Measurements from ENCODE around the gene PLEKHA4. TPM values are rescaled to one million over a fixed set of nuclear protein-coding genes. Genes with fewer than 3 reads are reported as not detected.

The PLEKHA4 gene
- total RNA-seq, 1 experiment from 2014 or later, result 1.2 TPM

DNA sequence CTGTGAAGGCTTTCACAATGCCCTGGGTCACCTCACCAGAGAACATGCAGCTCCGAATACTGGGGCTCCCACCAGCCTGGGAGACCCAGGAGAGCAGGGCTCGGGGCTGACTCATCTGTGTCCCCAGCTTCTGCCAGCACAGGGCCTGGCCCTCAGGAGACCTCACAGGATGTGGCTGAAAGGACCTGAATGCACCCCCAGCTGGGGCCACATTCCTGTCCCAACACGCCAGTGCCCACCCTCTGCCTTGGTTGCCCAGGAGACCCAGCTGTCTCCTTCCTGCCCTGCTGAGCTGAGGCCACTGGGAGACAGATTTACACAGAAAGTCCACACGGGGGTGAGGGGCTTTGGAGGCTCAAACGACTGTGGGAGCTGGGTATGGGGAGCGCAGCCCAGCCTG lies 69.5 kb downstream of the PLEKHA4 start:
- ChIA-PET CTCF (no interaction called here), POLR2A (ENCODE audit: unreplicated experiment) (no interaction called here)
- H3K36me3 ChIP-seq (ENCODE audit: low read depth, low read length), result no peaks in the 10 kb centered on the region; the same call in 1 of the 2 replicates
- no peaks in the 10 kb centered on the region for H3K4me1 ChIP-seq (ENCODE audit: insufficient read depth, low read length)
- intact Hi-C loops (cut with micrococcal nuclease), result no loop called here
- no TSS peak for BruUV-seq (replicated peaks)
- no peak overlapping the region for H3K4me3 ChIP-seq (ENCODE audit: low read length)
- H3K27me3 ChIP-seq (ENCODE audit: low read length), result no peaks in the 10 kb centered on the region
- H3F3A ChIP-seq (ENCODE audit: low read length, unreplicated experiment), result no peaks in the 10 kb centered on the region
- H4K20me1 ChIP-seq (ENCODE audit: low read length), result no peaks in the 10 kb centered on the region
- H3K27ac ChIP-seq (ENCODE audit: low read length), result no peak overlapping the region
- ATAC-seq (no peak), DNase-seq (no peak)
- no peak overlapping the region for H2AFZ ChIP-seq (ENCODE audit: low read length)
- H3K9ac ChIP-seq (ENCODE audit: low read length), result no peak overlapping the region
- TF ChIP-seq, protein P1, sequence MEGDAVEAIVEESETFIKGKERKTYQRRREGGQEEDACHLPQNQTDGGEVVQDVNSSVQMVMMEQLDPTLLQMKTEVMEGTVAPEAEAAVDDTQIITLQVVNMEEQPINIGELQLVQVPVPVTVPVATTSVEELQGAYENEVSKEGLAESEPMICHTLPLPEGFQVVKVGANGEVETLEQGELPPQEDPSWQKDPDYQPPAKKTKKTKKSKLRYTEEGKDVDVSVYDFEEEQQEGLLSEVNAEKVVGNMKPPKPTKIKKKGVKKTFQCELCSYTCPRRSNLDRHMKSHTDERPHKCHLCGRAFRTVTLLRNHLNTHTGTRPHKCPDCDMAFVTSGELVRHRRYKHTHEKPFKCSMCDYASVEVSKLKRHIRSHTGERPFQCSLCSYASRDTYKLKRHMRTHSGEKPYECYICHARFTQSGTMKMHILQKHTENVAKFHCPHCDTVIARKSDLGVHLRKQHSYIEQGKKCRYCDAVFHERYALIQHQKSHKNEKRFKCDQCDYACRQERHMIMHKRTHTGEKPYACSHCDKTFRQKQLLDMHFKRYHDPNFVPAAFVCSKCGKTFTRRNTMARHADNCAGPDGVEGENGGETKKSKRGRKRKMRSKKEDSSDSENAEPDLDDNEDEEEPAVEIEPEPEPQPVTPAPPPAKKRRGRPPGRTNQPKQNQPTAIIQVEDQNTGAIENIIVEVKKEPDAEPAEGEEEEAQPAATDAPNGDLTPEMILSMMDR (conservative IDR thresholded peaks at IDR 0.05; ENCODE audit: low read depth, low read length), result no peak
- TF ChIP-seq EZH2phosphoT487 (IDR thresholded peaks at IDR 0.05; ENCODE audit: borderline replicate concordance, low read length) (no peak), EZH2 (IDR thresholded peaks at IDR 0.05; ENCODE audit: low read length, unreplicated experiment) (no peak)
- H3K9me3 ChIP-seq (ENCODE audit: low read length), result no peaks in the 10 kb centered on the region
- no peaks in the 10 kb centered on the region for H3K9me2 ChIP-seq (replicated peaks; ENCODE audit: low read length)
- no peaks in the 10 kb centered on the region for H3K79me2 ChIP-seq (ENCODE audit: low read length)
- H3K4me2 ChIP-seq (ENCODE audit: low read length), result no peak overlapping the region

DNA sequence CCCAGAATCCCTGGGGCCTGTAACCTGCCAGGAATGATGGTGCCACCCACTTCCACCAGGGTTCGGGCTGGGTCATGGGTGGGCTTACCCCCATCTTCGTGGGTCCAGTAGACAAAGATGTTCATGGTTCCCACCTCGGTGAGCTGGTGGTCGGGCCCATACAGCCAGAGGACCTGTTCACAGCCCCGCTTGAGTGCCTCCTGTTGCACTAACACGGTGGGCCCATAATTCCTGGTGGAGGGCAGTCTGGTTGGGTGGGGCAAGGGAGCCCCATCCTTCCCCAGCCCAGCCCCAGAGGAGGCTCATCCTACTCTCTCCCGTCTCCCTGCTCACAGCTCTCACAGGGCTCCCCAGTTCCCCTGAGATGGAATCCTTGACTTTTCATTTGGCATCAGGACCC lies 71.3 kb downstream of the PLEKHA4 start:
- ATAC-seq (no peak), DNase-seq (no peak)
- no peaks in the 10 kb centered on the region for H3K9me2 ChIP-seq (replicated peaks; ENCODE audit: low read length)
- no TSS peak for BruUV-seq (replicated peaks)
- intact Hi-C loops (cut with micrococcal nuclease), result no loop called here
- ChIA-PET CTCF (no interaction called here), POLR2A (ENCODE audit: unreplicated experiment) (no interaction called here)
- no peaks in the 10 kb centered on the region for H3F3A ChIP-seq (ENCODE audit: low read length, unreplicated experiment)
- no peaks in the 10 kb centered on the region for H4K20me1 ChIP-seq (ENCODE audit: low read length)
- no peaks in the 10 kb centered on the region for H3K9me3 ChIP-seq (ENCODE audit: low read length)
- no peak overlapping the region for H3K9ac ChIP-seq (ENCODE audit: low read length)
- no peaks in the 10 kb centered on the region; the same call in 1 of the 2 replicates for H3K36me3 ChIP-seq (ENCODE audit: low read depth, low read length)
- no peak overlapping the region for H2AFZ ChIP-seq (ENCODE audit: low read length)
- TF ChIP-seq, protein P1 (conservative IDR thresholded peaks at IDR 0.05; ENCODE audit: low read depth, low read length), result no peak
- TF ChIP-seq EZH2phosphoT487 (IDR thresholded peaks at IDR 0.05; ENCODE audit: borderline replicate concordance, low read length) (no peak), EZH2 (IDR thresholded peaks at IDR 0.05; ENCODE audit: low read length, unreplicated experiment) (no peak)
- no peaks in the 10 kb centered on the region for H3K27me3 ChIP-seq (ENCODE audit: low read length)
- no peak overlapping the region for H3K4me3 ChIP-seq (ENCODE audit: low read length)
- no peak overlapping the region for H3K27ac ChIP-seq (ENCODE audit: low read length)
- H3K4me2 ChIP-seq (ENCODE audit: low read length), result no peak overlapping the region
- H3K4me1 ChIP-seq (ENCODE audit: insufficient read depth, low read length), result no peaks in the 10 kb centered on the region
- H3K79me2 ChIP-seq (ENCODE audit: low read length), result no peaks in the 10 kb centered on the region

DNA sequence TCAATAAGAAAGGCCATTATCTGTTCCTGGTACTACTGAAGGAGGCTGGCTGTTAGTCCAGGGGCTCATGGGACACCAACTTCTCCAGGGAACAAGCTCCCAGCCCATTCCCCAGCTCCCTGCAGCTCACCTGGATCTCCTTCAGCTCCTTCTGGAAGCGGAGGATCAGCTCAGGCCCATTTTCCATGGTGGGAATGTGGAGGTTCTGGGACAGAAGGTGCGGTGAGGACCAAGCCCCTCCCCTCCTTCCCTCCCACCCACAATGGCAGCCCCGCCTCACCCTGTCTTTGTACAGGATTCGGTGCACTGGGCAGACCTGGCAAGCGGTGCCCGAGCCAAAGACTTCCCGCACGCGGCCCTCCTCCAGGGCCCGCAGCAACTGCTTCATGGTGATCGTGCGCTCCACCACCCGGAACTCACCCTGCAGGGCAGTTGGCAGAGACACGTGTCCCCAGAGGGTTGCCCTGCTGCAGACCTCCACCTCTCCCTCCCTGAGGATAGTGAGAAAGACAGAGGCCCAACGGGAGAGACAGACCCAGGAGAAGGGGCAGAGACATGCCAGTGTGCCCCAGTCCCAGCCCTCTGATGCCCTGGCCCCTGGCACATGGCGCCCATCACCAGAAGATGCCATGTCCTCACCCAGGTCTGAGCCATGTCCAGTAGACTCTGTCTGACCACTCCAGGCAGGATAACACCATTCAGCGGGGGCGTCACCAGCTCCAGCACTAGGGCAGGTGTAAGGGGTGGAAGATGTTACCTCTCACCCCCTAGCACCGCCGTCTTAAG lies 71.9 kb downstream of the PLEKHA4 start:
- CTCF ChIA-PET, result no interaction called here
- Histone ChIP-seq H3K4me2 (ENCODE audit: low read length) (no peak overlapping the region), H3K9me2 (replicated peaks; ENCODE audit: low read length) (no peaks in the 10 kb centered on the region), H3F3A (ENCODE audit: low read length, unreplicated experiment) (no peaks in the 10 kb centered on the region), H3K9me3 (ENCODE audit: low read length) (no peaks in the 10 kb centered on the region), H3K36me3 (ENCODE audit: low read depth, low read length) (no peaks in the 10 kb centered on the region; the same call in 1 of the 2 replicates), H3K4me3 (ENCODE audit: low read length) (no peak overlapping the region), H4K20me1 (ENCODE audit: low read length) (no peaks in the 10 kb centered on the region), H3K4me1 (ENCODE audit: insufficient read depth, low read length) (no peaks in the 10 kb centered on the region), H3K79me2 (ENCODE audit: low read length) (no peaks in the 10 kb centered on the region), H2AFZ (ENCODE audit: low read length) (no peak overlapping the region), H3K9ac (ENCODE audit: low read length) (no peak overlapping the region), H3K27ac (ENCODE audit: low read length) (no peak overlapping the region), H3K27me3 (ENCODE audit: low read length) (no peaks in the 10 kb centered on the region)
- intact Hi-C loops (cut with micrococcal nuclease), result no loop called here
- POLR2A ChIA-PET (ENCODE audit: unreplicated experiment), result no interaction called here
- TF ChIP-seq EZH2 (IDR thresholded peaks at IDR 0.05; ENCODE audit: low read length, unreplicated experiment), result no peak
- TF ChIP-seq, protein P1 (conservative IDR thresholded peaks at IDR 0.05; ENCODE audit: low read depth, low read length), result no peak
- TF ChIP-seq EZH2phosphoT487 (IDR thresholded peaks at IDR 0.05; ENCODE audit: borderline replicate concordance, low read length), result no peak
- DNase-seq (no peak), ATAC-seq (no peak)
- no TSS peak for BruUV-seq (replicated peaks)

All from PC-3 (cell line).